Fibroblast of lung (primary cell): Measurements from ENCODE around the gene ZNF132. TPM values are rescaled to one million over a fixed set of nuclear protein-coding genes. Genes with fewer than 3 reads are reported as not detected.
"Not testable (repeated sequence)": the region's sequence is repeated elsewhere in the genome, so short reads cannot be mapped to it uniquely, and the experiment has no call there.

Experiments used
- DNase-seq, 2 donors: peaks; one replicate each; pipeline versions ENCODE4 v3.0.0 to v3.0.0-alpha.2; 2010; ENCODE audit warnings: low read depth in 2 of 2
- H2AFZ ChIP-seq: 2 replicates; pipeline ENCODE4 v1.5.1; 2012; ENCODE audit warnings: low read length, control low read depth, inconsistent platforms
- H3K27ac ChIP-seq: 2 replicates; pipeline ENCODE4 v1.5.1; 2011; ENCODE audit warnings: low read length, control low read depth; ENCODE audit not compliant: insufficient read depth
- H3K27me3 ChIP-seq: 2 replicates; pipeline ENCODE4 v1.5.1; 2011; ENCODE audit warnings: mild to moderate bottlenecking, low read length; ENCODE audit not compliant: control insufficient read depth, insufficient read depth
- H3K36me3 ChIP-seq: 2 replicates; pipeline ENCODE4 v1.5.1; 2011; ENCODE audit warnings: low read length; ENCODE audit not compliant: control insufficient read depth, insufficient read depth
- H3K4me1 ChIP-seq: 2 replicates; pipeline ENCODE4 v1.5.1; 2011; ENCODE audit warnings: low read length; ENCODE audit not compliant: control insufficient read depth, insufficient read depth; ENCODE audit errors: extremely low read depth
- H3K4me2 ChIP-seq: 2 replicates; pipeline ENCODE4 v1.5.1; 2011; ENCODE audit warnings: low read length, control low read depth; ENCODE audit not compliant: insufficient read depth; ENCODE audit errors: extremely low read depth
- H3K4me3 ChIP-seq, 4 experiments: fragments of 200-600 bp in 1 of 4; sonication (generic) in 1 of 4; replicated peaks in 1 of 4; 2 replicates each; pipeline ENCODE4 v1.5.1; 2011 to 2016; ENCODE audit warnings: low read length in 4 of 4, low read depth in 3 of 4, mild to moderate bottlenecking in 3 of 4, control low read depth in 2 of 4, inconsistent platforms in 1 of 4, mixed read lengths in 1 of 4; ENCODE audit not compliant: insufficient read depth in 1 of 4; ENCODE audit errors: control extremely low read depth in 1 of 4
- H3K79me2 ChIP-seq: 2 replicates; pipeline ENCODE4 v1.5.1; 2012; ENCODE audit warnings: mild to moderate bottlenecking, low read length, inconsistent platforms; ENCODE audit not compliant: control insufficient read depth, insufficient read depth
- H3K9ac ChIP-seq: 2 replicates; pipeline ENCODE4 v1.5.1; 2011; ENCODE audit warnings: mild to moderate bottlenecking, low read length, control low read depth; ENCODE audit not compliant: insufficient read depth
- H3K9me3 ChIP-seq: 2 replicates; pipeline ENCODE4 v1.5.1; 2012; ENCODE audit warnings: low read depth, low read length; ENCODE audit not compliant: control insufficient read depth, insufficient read depth
- H4K20me1 ChIP-seq: 2 replicates; pipeline ENCODE4 v1.5.1; 2011; ENCODE audit warnings: low read length; ENCODE audit not compliant: control insufficient read depth, insufficient read depth; ENCODE audit errors: extremely low read depth
- CTCF ChIP-seq, 2 donors: IDR thresholded peaks in 1 of 2; conservative IDR thresholded peaks in 1 of 2; 1 replicate in 1 of 2; 2 replicates in 1 of 2; pipeline ENCODE4 v1.5.1; 2011 to 2012; ENCODE audit warnings: low read length in 2 of 2, control low read depth in 1 of 2, inconsistent platforms in 1 of 2, low read depth in 1 of 2, mild to moderate bottlenecking in 1 of 2
- EZH2 ChIP-seq: IDR thresholded peaks from 2 replicates; pipeline ENCODE4 v1.5.1; 2012; ENCODE audit warnings: low read length, control low read depth, mild to moderate bottlenecking; ENCODE audit errors: missing control alignments
- polyA plus RNA-seq, 2 donors: library from polyadenylated mRNA; depleted of rRNA in 1 of 2; stranded (reverse) in 1 of 2; unstranded in 1 of 2; fragments of >200 nt; gene quantifications; 2 replicates each; pipeline ENCODE4 v1.2.1, GENCODE V29; 2011 to 2012; ENCODE audit warnings: missing spikeins in 1 of 2
- total RNA-seq: library from RNA; depleted of rRNA; stranded (reverse); fragments of >200 nt; gene quantifications from 2 replicates; pipeline ENCODE4 v1.2.1, GENCODE V29; 2014

Gene ZNF132
- total and polyA plus RNA-seq, 2 donors (not counting 1 experiment from before 2014, with no cell fraction given), result 4.1 to 14.5 TPM

GRCh38 chr19:58407658-58408151 is 32.2 kb downstream of the ZNF132 start:
- TF ChIP-seq CTCF (conservative IDR thresholded peaks at IDR 0.05 in 1 of 2, IDR thresholded peaks at IDR 0.05 in 1 of 2; ENCODE audit: low read depth in 1 of 2, low read length in 2 of 2) (no peak), EZH2 (no peak)
- Histone ChIP-seq H3K4me1 (peaks cover 8% of the 10 kb centered on the region), H3K4me2 (peak overlapping the region; percentile 97), H2AFZ (peak overlapping the region; percentile 98), H4K20me1 (no peaks in the 10 kb centered on the region), H3K4me3 (peak overlapping the region; percentile 73 to 97 (median 86)), H3K36me3 (peaks cover 2% of the 10 kb centered on the region), H3K27ac (peak overlapping the region; percentile 91), H3K79me2 (peaks cover 26% of the 10 kb centered on the region), H3K27me3 (no peaks in the 10 kb centered on the region), H3K9me3 (no peaks in the 10 kb centered on the region), H3K9ac (peak overlapping the region; percentile 82)
- no peak for DNase-seq

- peaks cover 26% of the 10 kb centered on the region for H3K79me2 ChIP-seq
- no peak for DNase-seq
- peak overlapping the region; percentile 97 for H3K4me2 ChIP-seq
- peak overlapping the region; percentile 73 to 97 (median 86) for H3K4me3 ChIP-seq
- H3K9me3 ChIP-seq, result no peaks in the 10 kb centered on the region
- no peak overlapping the region for H2AFZ ChIP-seq
- H3K27me3 ChIP-seq, result no peaks in the 10 kb centered on the region
- TF ChIP-seq CTCF (conservative IDR thresholded peaks at IDR 0.05 in 1 of 2, IDR thresholded peaks at IDR 0.05 in 1 of 2; ENCODE audit: low read depth in 1 of 2, low read length in 2 of 2), result peak; percentile 24 to 38
- no peak for TF ChIP-seq EZH2
- peak overlapping the region; percentile 91 for H3K27ac ChIP-seq
- peaks cover 8% of the 10 kb centered on the region for H3K4me1 ChIP-seq
- H3K36me3 ChIP-seq, result peaks cover 2% of the 10 kb centered on the region
- no peaks in the 10 kb centered on the region for H4K20me1 ChIP-seq
- peak overlapping the region; percentile 82 for H3K9ac ChIP-seq
Measured at GRCh38 chr19:58406818-58407657, 32.9 kb downstream of the ZNF132 start.

GRCh38 chr19:58403920-58404478 is 36.0 kb downstream of the ZNF132 start:
- not testable (repeated sequence) for H4K20me1 ChIP-seq, DNase-seq, H3K9me3 ChIP-seq, H3K36me3 ChIP-seq, H3K4me1 ChIP-seq, H3K27ac ChIP-seq, H3K27me3 ChIP-seq, H3K4me3 ChIP-seq, H3K4me2 ChIP-seq, H2AFZ ChIP-seq, H3K9ac ChIP-seq
- peaks cover 14% of the 10 kb centered on the region for H3K79me2 ChIP-seq
